Colonic mucosa (tissue), 4 donors: ENCODE measurements around the gene WDR74. TPM values are rescaled to one million over a fixed set of nuclear protein-coding genes. Genes with fewer than 3 reads are reported as not detected.

ENCODE experiments used
- DNase-seq: peaks from one replicate; pipeline ENCODE4 v3.0.0-alpha.2; 2020
- H3K27ac ChIP-seq: fragments of 200-600 bp; one replicate; pipeline ENCODE4 v1.8.0; 2021
- H3K27me3 ChIP-seq: fragments of 200-600 bp; one replicate; pipeline ENCODE4 v1.8.0; 2021
- H3K36me3 ChIP-seq: fragments of 200-600 bp; one replicate; pipeline ENCODE4 v1.8.0; 2021
- H3K4me1 ChIP-seq: fragments of 200-600 bp; one replicate; pipeline ENCODE4 v1.8.0; 2021; ENCODE audit warnings: mild to moderate bottlenecking
- H3K4me3 ChIP-seq: fragments of 200-600 bp; one replicate; pipeline ENCODE4 v1.8.0; 2021
- H3K9ac ChIP-seq, 2 donors: one replicate each; pipeline ENCODE4 v1.7.0; 2013; ENCODE audit warnings: control low read depth in 2 of 2, low read depth in 2 of 2, low read length in 2 of 2
- H3K9me3 ChIP-seq: fragments of 200-600 bp; one replicate; pipeline ENCODE4 v1.8.0; 2021
- intact Hi-C: fragments of 100-400 bp; cut with DNase I; formaldehyde crosslinking; loops from one replicate; pipeline ENCODE4 v1.14.1; 2022
- total RNA-seq, 2 donors: library from RNA; stranded (reverse); fragmentation: NEBNext Ultra II Directional in 1 of 2; extraction: Animal tissue kit (Norgen Biotek cat#: 25700) in 1 of 2; gene quantifications; one replicate each; pipeline ENCODE4 v1.2.1, GENCODE V29; 2021
- TF ChIP-seq, protein P1 (sequence below): fragments of 200-600 bp; IDR thresholded peaks from one replicate; pipeline ENCODE4 v1.8.0; 2022; ENCODE audit warnings: antibody characterized with exemption, mild to moderate bottlenecking
- donor health status: healthy.
- donor health status: DM: no; HTN: no; CAD: no.
- donor health status: DM: no; HTN: no; CAD: no.

Gene WDR74
- total RNA-seq, 2 donors from 2014 or later, result 27.4 to 43.3 TPM

DNA sequence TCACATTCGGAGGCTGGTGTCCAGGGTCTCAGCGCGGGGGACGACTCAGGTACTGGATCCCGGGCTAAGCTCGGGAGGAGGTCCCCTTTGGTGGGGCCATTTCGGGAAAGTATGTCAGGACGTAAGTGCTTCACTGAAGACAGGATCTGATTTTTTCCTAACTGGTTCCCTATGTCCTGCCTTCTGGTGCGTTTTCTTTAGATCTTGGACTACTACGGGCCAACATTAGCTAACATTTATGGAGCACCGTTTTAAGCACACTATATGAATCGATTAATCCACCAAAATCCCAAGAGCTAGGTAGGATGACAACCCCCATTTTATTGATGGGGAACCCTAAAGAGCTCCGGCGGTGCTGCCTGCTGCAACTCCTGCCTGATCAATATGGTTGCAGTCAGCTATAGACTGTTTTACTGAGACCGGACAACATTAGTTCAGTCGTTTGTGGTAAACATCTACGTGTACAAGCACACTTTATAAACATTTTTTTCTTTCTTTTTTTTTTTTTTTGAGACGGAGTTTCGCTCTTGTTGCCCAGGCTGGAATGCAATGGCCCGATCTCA is 17.0 kb upstream of the WDR74 start:
- no peak for DNase-seq
- H3K4me1 ChIP-seq, result peaks cover 10% of the 10 kb centered on the region
- peak overlapping the region; percentile 54 to 98 for H3K9ac ChIP-seq
- peaks cover 6% of the 10 kb centered on the region for H3K36me3 ChIP-seq
- H3K4me3 ChIP-seq, result peak overlapping the region; percentile 87
- no peaks in the 10 kb centered on the region for H3K27me3 ChIP-seq
- H3K27ac ChIP-seq, result peak overlapping the region; percentile 66
- no peaks in the 10 kb centered on the region for H3K9me3 ChIP-seq
- TF ChIP-seq, protein P1, sequence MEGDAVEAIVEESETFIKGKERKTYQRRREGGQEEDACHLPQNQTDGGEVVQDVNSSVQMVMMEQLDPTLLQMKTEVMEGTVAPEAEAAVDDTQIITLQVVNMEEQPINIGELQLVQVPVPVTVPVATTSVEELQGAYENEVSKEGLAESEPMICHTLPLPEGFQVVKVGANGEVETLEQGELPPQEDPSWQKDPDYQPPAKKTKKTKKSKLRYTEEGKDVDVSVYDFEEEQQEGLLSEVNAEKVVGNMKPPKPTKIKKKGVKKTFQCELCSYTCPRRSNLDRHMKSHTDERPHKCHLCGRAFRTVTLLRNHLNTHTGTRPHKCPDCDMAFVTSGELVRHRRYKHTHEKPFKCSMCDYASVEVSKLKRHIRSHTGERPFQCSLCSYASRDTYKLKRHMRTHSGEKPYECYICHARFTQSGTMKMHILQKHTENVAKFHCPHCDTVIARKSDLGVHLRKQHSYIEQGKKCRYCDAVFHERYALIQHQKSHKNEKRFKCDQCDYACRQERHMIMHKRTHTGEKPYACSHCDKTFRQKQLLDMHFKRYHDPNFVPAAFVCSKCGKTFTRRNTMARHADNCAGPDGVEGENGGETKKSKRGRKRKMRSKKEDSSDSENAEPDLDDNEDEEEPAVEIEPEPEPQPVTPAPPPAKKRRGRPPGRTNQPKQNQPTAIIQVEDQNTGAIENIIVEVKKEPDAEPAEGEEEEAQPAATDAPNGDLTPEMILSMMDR, result no peak
- intact Hi-C loops, result no loop called here

GRCh38 chr11:62855571-62856332 is 16.4 kb upstream of the WDR74 start:
- H3K4me1 ChIP-seq, result peaks cover 10% of the 10 kb centered on the region
- H3K4me3 ChIP-seq, result peak overlapping the region; percentile 87
- intact Hi-C loops, result no loop called here
- H3K9ac ChIP-seq, result peak overlapping the region; percentile 74 to 98
- peaks cover 6% of the 10 kb centered on the region for H3K36me3 ChIP-seq
- no peaks in the 10 kb centered on the region for H3K27me3 ChIP-seq
- no peaks in the 10 kb centered on the region for H3K9me3 ChIP-seq
- peak; percentile 98 for DNase-seq
- H3K27ac ChIP-seq, result peak overlapping the region; percentile 66
- TF ChIP-seq, protein P1, result no peak

GRCh38 chr11:62854825-62855570 is 15.6 kb upstream of the WDR74 start:
- Histone ChIP-seq H3K36me3 (peaks cover 6% of the 10 kb centered on the region), H3K9me3 (no peaks in the 10 kb centered on the region), H3K27ac (peak overlapping the region; percentile 66), H3K4me1 (peaks cover 10% of the 10 kb centered on the region), H3K4me3 (peak overlapping the region; percentile 87), H3K27me3 (no peaks in the 10 kb centered on the region), H3K9ac (peak overlapping the region; percentile 74 to 98)
- TF ChIP-seq, protein P1, result no peak
- intact Hi-C loops, result no loop called here
- DNase-seq, result peak; percentile 21

- peak overlapping the region; percentile 87 for H3K4me3 ChIP-seq
- intact Hi-C loops, result no loop called here
- no peaks in the 10 kb centered on the region for H3K9me3 ChIP-seq
- TF ChIP-seq, protein P1, result no peak
- peak overlapping the region; percentile 2 to 98 for H3K9ac ChIP-seq
- H3K27ac ChIP-seq, result no peak overlapping the region
- no peak for DNase-seq
- H3K27me3 ChIP-seq, result no peaks in the 10 kb centered on the region
- H3K4me1 ChIP-seq, result peaks cover 10% of the 10 kb centered on the region
- peaks cover 6% of the 10 kb centered on the region for H3K36me3 ChIP-seq
Measured at GRCh38 chr11:62854013-62854824, 14.8 kb upstream of the WDR74 start.
